Measurements from ENCODE around the gene BICD2.
A peak's percentile ranks its signal among the peaks of the same experiment; 100 is the strongest.

BICD2 gene

DNA sequence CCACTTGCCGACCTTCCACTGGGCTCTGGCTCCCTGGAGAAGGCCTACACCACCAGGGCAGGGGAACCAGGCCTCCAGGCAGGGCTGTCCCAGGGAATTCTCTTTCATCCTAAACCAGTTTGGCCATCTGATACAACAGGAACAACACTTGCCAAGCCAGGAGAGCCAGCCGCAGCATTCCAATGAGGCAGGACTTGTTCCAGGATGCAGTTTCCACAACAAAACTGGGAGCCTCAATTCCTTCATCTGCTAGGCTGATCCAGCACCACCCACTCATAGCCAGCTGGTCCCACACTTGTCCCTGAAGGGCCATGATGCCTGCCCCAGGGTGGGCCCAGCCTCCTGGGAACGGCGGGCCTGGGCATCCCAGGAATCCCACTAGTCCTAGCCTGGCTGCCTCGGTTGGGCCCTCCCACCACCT, 26.0 kb downstream of the BICD2 start:
- Histone ChIP-seq H3K36me3 (no peaks in the 10 kb centered on the region), H3K4me3 (ENCODE audit: low read depth in 1 of 2, low read length in 1 of 2) (no peak overlapping the region), H3K27me3 (no peaks in the 10 kb centered on the region), H3K9me3 (no peaks in the 10 kb centered on the region), H3K27ac (peak overlapping the region; percentile 91), H3K4me1 (ENCODE audit: control insufficient read depth in 1 of 2, insufficient read depth in 1 of 2, low read depth in 1 of 2, low read length in 1 of 2) (peaks cover 56 to 66% of the 10 kb centered on the region in 2 experiments)
- TF ChIP-seq, protein P1, sequence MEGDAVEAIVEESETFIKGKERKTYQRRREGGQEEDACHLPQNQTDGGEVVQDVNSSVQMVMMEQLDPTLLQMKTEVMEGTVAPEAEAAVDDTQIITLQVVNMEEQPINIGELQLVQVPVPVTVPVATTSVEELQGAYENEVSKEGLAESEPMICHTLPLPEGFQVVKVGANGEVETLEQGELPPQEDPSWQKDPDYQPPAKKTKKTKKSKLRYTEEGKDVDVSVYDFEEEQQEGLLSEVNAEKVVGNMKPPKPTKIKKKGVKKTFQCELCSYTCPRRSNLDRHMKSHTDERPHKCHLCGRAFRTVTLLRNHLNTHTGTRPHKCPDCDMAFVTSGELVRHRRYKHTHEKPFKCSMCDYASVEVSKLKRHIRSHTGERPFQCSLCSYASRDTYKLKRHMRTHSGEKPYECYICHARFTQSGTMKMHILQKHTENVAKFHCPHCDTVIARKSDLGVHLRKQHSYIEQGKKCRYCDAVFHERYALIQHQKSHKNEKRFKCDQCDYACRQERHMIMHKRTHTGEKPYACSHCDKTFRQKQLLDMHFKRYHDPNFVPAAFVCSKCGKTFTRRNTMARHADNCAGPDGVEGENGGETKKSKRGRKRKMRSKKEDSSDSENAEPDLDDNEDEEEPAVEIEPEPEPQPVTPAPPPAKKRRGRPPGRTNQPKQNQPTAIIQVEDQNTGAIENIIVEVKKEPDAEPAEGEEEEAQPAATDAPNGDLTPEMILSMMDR (IDR thresholded peaks at IDR 0.05): no peak

GRCh38 chr9:92737611-92738299, 26.9 kb downstream of the BICD2 start:
- no peak overlapping the region for H3K4me3 ChIP-seq (ENCODE audit: low read depth in 1 of 2, low read length in 1 of 2)
- H3K27me3 ChIP-seq: no peaks in the 10 kb centered on the region
- H3K27ac ChIP-seq: peak overlapping the region; percentile 91
- peaks cover 54 to 63% of the 10 kb centered on the region in 2 experiments for H3K4me1 ChIP-seq (ENCODE audit: control insufficient read depth in 1 of 2, insufficient read depth in 1 of 2, low read depth in 1 of 2, low read length in 1 of 2)
- no peaks in the 10 kb centered on the region for H3K36me3 ChIP-seq
- no peaks in the 10 kb centered on the region for H3K9me3 ChIP-seq
- TF ChIP-seq, protein P1 (IDR thresholded peaks at IDR 0.05): no peak

- H3K27ac ChIP-seq: peak overlapping the region; percentile 91
- no peaks in the 10 kb centered on the region for H3K36me3 ChIP-seq
- H3K9me3 ChIP-seq: no peaks in the 10 kb centered on the region
- H3K4me3 ChIP-seq (ENCODE audit: low read depth in 1 of 2, low read length in 1 of 2): no peak overlapping the region
- H3K27me3 ChIP-seq: no peaks in the 10 kb centered on the region
- H3K4me1 ChIP-seq (ENCODE audit: control insufficient read depth in 1 of 2, insufficient read depth in 1 of 2, low read depth in 1 of 2, low read length in 1 of 2): peaks cover 49 to 58% of the 10 kb centered on the region in 2 experiments
- TF ChIP-seq, protein P1 (IDR thresholded peaks at IDR 0.05): no peak
These were observed 27.4 kb downstream of the BICD2 start for GRCh38 chr9:92737216-92737606.

- no peaks in the 10 kb centered on the region for H3K36me3 ChIP-seq
- H3K27ac ChIP-seq: no peak overlapping the region
- no peaks in the 10 kb centered on the region for H3K9me3 ChIP-seq
- TF ChIP-seq, protein P1 (IDR thresholded peaks at IDR 0.05): no peak
- no peaks in the 10 kb centered on the region for H3K27me3 ChIP-seq
- H3K4me3 ChIP-seq (ENCODE audit: low read depth in 1 of 2, low read length in 1 of 2): no peak overlapping the region
- peaks cover 44 to 54% of the 10 kb centered on the region in 2 experiments for H3K4me1 ChIP-seq (ENCODE audit: control insufficient read depth in 1 of 2, insufficient read depth in 1 of 2, low read depth in 1 of 2, low read length in 1 of 2)
These were observed 27.9 kb downstream of the BICD2 start for GRCh38 chr9:92736563-92737215.

- no peaks in the 10 kb centered on the region for H3K27me3 ChIP-seq
- peak overlapping the region; percentile 40 for H3K27ac ChIP-seq
- TF ChIP-seq, protein P1 (IDR thresholded peaks at IDR 0.05): no peak
- H3K4me3 ChIP-seq (ENCODE audit: low read depth in 1 of 2, low read length in 1 of 2): no peak overlapping the region
- H3K4me1 ChIP-seq (ENCODE audit: control insufficient read depth in 1 of 2, insufficient read depth in 1 of 2, low read depth in 1 of 2, low read length in 1 of 2): peaks cover 36 to 46% of the 10 kb centered on the region in 2 experiments
- no peaks in the 10 kb centered on the region for H3K36me3 ChIP-seq
- no peaks in the 10 kb centered on the region for H3K9me3 ChIP-seq
These were observed 28.7 kb downstream of the BICD2 start for GRCh38 chr9:92735636-92736562.
